ENCODE data around the gene PCDHGB2.
A peak's percentile ranks its signal among the peaks of the same experiment; 100 is the strongest.
"Not testable (repeated sequence)": the region's sequence is repeated elsewhere in the genome, so short reads cannot be mapped to it uniquely, and the experiment has no call there.

The PCDHGB2 gene

GRCh38 chr5:141359790-141360426 lies at the start of gene PCDHGB2:
Gene PCDHGB2, plus strand, starts transcription at chr5:141359994. Its CDS starts 142 bp downstream, at chr5:141360136.
- peak; percentile 59 for TF ChIP-seq CTCF (IDR thresholded peaks at IDR 0.05; ENCODE audit: control insufficient read depth, insufficient read depth, low read depth, low read length, missing control alignments)
- H3K4me3 ChIP-seq (ENCODE audit: control insufficient read depth, low read depth, low read length) = peak within 1 kb of the TSS; percentile 59
- no peak for DNase-seq (ENCODE audit: low read depth)

- no peak for TF ChIP-seq CTCF (IDR thresholded peaks at IDR 0.05; ENCODE audit: control insufficient read depth, insufficient read depth, low read depth, low read length, missing control alignments)
- DNase-seq (ENCODE audit: low read depth) = no peak
- no peak overlapping the region for H3K4me3 ChIP-seq (ENCODE audit: control insufficient read depth, low read depth, low read length)
These were observed 46.1 kb upstream of the PCDHGB2 start for GRCh38 chr5:141313711-141314110.

- not testable (repeated sequence) for DNase-seq (ENCODE audit: low read depth); H3K4me3 ChIP-seq (ENCODE audit: control insufficient read depth, low read depth, low read length)
These were observed 42.8 kb upstream of the PCDHGB2 start for GRCh38 chr5:141316963-141317362.

GRCh38 chr5:141319202-141319601 lies 40.6 kb upstream of the PCDHGB2 start:
- H3K4me3 ChIP-seq (ENCODE audit: control insufficient read depth, low read depth, low read length) = no peak overlapping the region
- no peak for TF ChIP-seq CTCF (IDR thresholded peaks at IDR 0.05; ENCODE audit: control insufficient read depth, insufficient read depth, low read depth, low read length, missing control alignments)
- no peak for DNase-seq (ENCODE audit: low read depth)

GRCh38 chr5:141319699-141320098 lies 40.1 kb upstream of the PCDHGB2 start:
- TF ChIP-seq CTCF (IDR thresholded peaks at IDR 0.05; ENCODE audit: control insufficient read depth, insufficient read depth, low read depth, low read length, missing control alignments) = no peak
- H3K4me3 ChIP-seq (ENCODE audit: control insufficient read depth, low read depth, low read length) = peak overlapping the region; percentile 78
- DNase-seq (ENCODE audit: low read depth) = no peak

GRCh38 chr5:141320225-141321169 lies 39.3 kb upstream of the PCDHGB2 start, which contains the start of gene TAF7:
Gene TAF7, minus strand, starts transcription at chr5:141320784. Its CDS starts 740 bp downstream, at chr5:141320044.
- H3K4me3 ChIP-seq (ENCODE audit: control insufficient read depth, low read depth, low read length) = peak within 1 kb of the TSS; percentile 78
- DNase-seq (ENCODE audit: low read depth) = peak; percentile 77
- TF ChIP-seq CTCF (IDR thresholded peaks at IDR 0.05; ENCODE audit: control insufficient read depth, insufficient read depth, low read depth, low read length, missing control alignments) = peak; percentile 82

- no peak overlapping the region for H3K4me3 ChIP-seq (ENCODE audit: control insufficient read depth, low read depth, low read length)
- no peak for DNase-seq (ENCODE audit: low read depth)
- no peak for TF ChIP-seq CTCF (IDR thresholded peaks at IDR 0.05; ENCODE audit: control insufficient read depth, insufficient read depth, low read depth, low read length, missing control alignments)
These were observed 37.5 kb upstream of the PCDHGB2 start for GRCh38 chr5:141322261-141322660.
